SK-N-DZ (cell line): ENCODE data around the gene GARRE1. TPM values are rescaled to one million over a fixed set of nuclear protein-coding genes. Genes with fewer than 3 reads are reported as not detected.
A peak's percentile ranks its signal among the peaks of the same experiment; 100 is the strongest.
"Not testable (repeated sequence)": the region's sequence is repeated elsewhere in the genome, so short reads cannot be mapped to it uniquely, and the experiment has no call there.

Experiments used
- DNase-seq: peaks from one replicate; pipeline ENCODE4 v3.0.0-alpha.2; 2015; ENCODE audit warnings: low spot score
- polyA plus RNA-seq, 2 experiments: library from polyadenylated mRNA; depleted of rRNA; stranded (reverse); fragments of >200 nt; gene quantifications; 2 replicates each; pipeline ENCODE4 v1.2.3, GENCODE V29; 2014

The GARRE1 gene, protein sequence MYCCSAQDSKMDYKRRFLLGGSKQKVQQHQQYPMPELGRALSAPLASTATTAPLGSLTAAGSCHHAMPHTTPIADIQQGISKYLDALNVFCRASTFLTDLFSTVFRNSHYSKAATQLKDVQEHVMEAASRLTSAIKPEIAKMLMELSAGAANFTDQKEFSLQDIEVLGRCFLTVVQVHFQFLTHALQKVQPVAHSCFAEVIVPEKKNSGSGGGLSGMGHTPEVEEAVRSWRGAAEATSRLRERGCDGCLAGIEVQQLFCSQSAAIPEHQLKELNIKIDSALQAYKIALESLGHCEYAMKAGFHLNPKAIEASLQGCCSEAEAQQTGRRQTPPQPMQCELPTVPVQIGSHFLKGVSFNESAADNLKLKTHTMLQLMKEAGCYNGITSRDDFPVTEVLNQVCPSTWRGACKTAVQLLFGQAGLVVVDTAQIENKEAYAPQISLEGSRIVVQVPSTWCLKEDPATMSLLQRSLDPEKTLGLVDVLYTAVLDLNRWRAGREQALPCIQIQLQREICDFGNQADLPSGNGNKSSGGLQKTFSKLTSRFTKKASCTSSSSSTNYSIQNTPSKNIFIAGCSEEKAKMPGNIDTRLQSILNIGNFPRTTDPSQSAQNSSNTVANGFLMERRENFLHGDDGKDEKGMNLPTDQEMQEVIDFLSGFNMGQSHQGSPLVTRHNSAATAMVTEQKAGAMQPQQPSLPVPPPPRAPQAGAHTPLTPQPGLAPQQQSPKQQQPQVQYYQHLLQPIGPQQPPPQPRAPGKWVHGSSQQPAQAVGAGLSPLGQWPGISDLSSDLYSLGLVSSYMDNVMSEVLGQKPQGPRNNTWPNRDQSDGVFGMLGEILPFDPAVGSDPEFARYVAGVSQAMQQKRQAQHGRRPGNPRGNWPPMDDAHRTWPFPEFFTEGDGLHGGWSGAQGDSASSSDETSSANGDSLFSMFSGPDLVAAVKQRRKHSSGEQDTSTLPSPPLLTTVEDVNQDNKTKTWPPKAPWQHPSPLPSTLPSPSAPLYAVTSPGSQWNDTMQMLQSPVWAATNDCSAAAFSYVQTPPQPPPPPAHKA (N-terminal part only)
- 10.4 and 12.0 TPM in 2 replicates for polyA plus RNA-seq (2014; cell fraction: cytosol; rRNA removed)
- 6.5 and 8.6 TPM in 2 replicates for polyA plus RNA-seq (2014; cell fraction: nucleus; rRNA removed)

DNA sequence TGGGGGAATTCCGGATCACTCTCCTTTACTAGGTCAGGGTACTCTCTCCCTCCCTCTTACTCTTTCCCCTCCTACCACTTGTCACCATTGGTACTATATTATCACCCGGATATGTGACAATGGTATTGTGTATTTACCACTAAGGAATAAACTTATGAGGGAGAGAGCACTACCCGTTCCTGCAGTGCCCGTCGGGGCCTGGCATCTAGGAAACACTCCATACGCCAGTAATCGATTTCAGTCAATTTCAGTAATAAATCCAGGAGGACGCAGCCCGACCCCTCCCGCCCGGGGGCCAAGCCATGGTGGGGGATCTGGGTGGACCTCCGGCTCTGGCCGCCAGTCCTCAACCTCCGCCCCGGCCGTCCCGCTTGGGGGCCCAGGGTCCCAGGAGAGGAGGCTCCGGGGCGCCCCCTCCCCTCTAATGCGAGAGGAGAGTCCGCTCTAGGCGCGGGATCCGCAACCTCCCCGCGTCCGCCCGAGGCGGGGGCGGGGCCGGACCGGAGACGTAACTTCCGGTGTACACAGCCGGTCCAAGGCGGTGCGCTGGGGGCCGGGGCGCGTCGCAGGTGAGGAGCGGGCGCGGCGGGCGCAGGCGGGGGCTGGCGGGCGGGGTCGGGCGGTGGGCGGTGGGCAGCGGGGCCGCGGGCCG is at the start of gene GARRE1:
TSS of gene GARRE1 (plus strand) at position 509 of the 652 bp plus-strand sequence. CDS start 45,920 bp downstream, outside the sequence.
- peak; percentile 76 for DNase-seq

DNA sequence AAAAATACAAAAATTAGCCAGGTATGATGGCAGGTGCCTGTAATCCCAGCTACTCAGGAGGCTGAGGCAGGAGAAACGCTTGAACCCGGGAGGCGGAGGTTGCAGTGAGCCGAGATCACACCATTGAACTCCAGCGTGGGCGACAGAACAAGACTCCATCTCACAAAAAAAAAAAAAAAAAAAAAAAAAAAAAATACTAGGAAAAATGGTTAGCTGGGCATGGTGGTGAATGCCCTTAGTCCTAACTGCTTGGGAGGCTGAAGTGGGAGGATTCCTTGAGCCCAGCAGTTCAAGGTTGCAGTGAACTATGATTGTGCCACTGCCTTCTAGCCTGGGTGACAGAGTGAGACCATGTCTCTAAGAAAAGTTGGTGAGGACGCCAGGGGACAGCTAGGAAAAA is 49.0 kb upstream of the GARRE1 start:
- DNase-seq = not testable (repeated sequence)

GRCh38 chr19:34208291-34208884 is 46.0 kb upstream of the GARRE1 start:
- DNase-seq = no peak

GRCh38 chr19:34209726-34210125 is 44.6 kb upstream of the GARRE1 start:
- no peak for DNase-seq

DNA sequence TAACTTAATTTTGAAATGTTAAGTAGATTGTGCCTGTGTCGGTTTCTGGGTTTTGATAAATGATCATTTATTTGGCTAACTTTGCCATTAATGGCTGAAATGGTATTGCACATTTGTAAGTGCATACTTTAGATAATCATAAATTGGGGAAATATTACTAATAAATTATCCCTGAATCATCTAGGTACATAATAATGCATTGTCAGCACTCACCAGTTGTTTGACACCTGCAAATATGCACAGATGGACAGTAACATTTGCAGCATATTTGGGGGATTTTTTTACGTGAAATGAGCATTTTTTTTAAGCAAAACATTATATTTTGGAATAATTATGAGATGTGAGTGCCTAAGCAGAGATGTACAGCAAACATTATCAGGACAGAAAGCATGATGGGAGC is 41.1 kb upstream of the GARRE1 start:
- DNase-seq = no peak

GRCh38 chr19:34214040-34214439 is 40.3 kb upstream of the GARRE1 start:
- DNase-seq = no peak

DNA sequence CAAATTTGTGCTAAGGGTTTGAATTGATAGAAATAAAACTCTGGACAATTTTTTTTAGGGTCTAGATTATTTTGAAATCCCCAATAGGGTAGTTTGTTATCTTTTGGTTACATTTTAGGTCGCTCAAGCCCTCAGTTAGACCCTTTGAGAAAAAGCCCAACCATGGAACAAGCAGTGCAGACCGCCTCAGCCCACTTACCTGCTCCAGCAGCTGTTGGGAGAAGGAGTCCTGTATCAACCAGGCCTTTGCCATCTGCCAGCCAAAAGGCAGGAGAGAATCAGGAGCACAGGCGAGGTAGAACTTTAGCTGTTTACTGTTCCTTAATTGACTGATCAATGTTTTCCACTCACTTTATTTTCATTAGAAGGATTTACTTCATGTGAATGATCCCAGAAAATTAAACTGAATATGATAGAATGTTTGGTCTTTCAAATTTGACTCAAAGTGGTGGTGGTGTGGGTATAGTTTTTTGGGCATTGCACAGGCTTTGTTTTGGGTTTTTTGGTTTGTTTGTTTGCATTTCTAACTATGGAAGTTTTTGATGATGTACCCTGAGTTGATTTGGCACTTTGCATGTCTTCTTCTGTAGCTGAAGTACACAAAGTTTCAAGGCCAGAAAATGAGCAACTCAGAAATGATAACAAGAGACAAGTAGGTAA is 39.2 kb upstream of the GARRE1 start:
- no peak for DNase-seq

- DNase-seq = no peak
These were observed 38.7 kb upstream of the GARRE1 start for GRCh38 chr19:34215666-34216038.

DNA sequence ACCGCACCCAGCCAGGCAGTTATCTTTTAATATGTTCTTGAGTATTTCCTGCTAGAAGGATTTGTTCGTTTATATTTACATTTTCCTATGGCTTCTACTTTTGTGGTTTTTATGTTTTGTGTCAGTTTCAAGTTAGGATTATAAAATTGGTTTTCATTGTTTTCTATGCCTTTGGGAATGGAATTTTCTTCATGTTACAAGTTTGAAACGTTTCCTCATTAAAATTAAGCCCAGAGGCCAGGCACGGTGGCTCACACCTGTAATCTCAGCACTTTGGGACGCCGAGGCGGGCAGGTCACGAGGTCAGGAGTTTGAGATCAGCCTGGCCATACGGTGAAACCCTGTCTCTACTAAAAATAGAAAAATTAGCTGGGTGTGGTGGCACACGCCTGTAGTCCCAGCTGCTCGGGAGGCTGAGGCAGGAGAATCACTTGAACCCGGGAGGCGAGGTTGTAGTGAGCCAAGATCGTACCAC is 37.6 kb upstream of the GARRE1 start:
- not testable (repeated sequence) for DNase-seq

- no peak for DNase-seq
These were observed 36.2 kb upstream of the GARRE1 start for GRCh38 chr19:34217952-34218817.

DNA sequence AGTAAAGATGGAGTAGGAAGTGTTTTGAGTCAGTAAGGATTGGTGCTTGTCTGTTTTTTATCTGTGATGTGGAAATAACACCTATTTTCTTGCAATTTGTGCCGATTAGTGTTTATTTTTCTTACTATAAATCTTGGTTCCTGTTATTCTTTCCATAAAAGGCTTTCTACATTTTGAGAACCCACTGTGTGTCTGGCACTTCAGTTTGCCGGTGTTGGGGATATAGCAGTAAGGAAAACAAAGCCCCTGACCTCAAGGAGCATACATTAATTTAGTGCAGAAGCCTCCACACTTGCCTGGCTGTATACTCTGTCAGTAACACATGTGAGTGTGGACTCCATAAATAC is 35.6 kb upstream of the GARRE1 start:
- DNase-seq = no peak

- DNase-seq = peak; percentile 55
These were observed 33.8 kb upstream of the GARRE1 start for GRCh38 chr19:34220472-34221063.

DNA sequence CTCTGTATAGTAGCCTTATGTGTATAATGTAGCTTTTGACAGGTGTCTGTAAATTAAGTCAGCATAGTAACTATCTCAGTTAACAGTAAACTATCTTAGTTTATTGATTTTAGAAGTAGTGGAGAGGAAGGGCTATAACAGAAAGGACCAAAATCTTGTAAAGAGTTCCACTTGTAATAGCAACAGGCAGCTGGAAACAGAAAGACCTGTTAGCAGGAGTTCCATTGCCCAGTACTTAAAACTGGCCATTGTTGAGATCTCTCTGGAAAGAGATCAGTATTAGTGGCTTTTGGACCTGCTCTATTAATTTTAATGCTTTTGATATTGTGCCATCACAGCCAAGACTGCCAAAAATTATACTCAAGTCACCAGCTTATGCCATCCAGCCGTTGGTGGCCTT is 32.0 kb upstream of the GARRE1 start:
- no peak for DNase-seq

DNA sequence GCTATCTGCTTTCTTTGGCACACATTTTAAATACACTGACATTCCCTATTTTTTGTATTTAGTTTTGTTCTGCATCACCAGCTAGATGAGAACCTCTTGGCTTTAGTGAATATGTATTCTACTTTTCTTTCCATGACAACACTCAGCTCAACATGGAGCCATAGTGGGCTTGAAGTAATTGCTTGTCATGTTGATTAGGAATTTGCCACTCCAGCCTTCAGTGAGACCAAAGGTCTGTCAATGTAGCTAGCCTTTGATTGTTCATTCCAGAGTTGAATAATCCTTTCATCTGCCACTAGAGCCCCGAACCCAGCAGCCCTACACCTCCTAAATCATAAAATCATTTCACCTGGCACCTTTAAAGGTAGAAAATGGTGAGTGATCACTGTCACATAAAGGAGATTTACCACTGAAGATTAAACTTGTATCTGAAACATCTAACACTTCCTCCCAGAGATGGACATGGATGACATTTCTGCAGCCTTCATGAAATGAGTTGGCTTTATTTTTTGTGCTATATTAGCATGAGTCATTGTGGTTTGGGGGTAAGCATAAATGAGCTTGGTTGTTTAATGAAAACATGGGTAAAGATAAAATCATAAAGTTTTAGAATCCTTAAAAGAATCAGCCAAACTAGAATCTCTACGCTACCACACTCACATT is 29.2 kb upstream of the GARRE1 start:
- no peak for DNase-seq

GRCh38 chr19:34225659-34226015 is 28.7 kb upstream of the GARRE1 start:
- no peak for DNase-seq

DNA sequence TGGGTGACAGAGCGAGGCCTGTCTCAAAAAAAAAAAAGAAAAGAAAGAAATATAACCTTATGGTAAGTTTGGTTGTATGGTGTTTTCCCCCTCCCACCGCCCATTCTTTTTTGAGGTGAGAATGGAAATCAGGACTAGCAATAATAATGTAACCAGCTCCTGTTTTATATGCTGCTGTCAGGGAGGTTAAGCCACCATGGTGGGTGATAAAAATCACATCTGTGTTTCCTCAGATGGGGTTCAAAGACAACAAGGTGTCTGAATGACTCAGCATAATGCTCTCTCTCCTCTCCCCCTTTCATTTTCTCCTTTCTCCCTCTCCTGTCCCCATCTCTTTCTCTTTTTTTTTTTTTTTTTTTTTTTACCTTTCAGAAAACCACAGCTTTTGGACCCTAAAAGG is 28.3 kb upstream of the GARRE1 start:
- no peak for DNase-seq

- DNase-seq = no peak
These were observed 26.0 kb upstream of the GARRE1 start for GRCh38 chr19:34228347-34228746.

DNA sequence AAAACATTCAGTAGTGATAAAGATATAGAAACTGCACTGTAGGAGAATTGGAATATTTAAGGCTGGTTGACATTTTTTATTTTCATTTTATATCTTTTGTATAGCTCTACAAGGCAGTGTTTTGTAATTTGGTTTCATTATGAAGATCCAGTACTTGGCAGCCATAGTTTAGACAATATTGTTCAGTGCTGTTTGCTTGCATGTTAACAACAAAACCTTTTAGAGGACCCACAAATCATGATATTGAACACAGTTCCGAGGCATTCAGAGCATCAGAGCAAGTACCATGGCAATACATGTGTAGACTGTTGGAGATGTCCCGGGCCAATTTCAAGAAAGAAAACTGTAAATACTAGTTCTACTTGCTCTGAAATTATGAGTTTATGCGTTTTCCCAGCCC is 25.6 kb upstream of the GARRE1 start:
- no peak for DNase-seq

DNA sequence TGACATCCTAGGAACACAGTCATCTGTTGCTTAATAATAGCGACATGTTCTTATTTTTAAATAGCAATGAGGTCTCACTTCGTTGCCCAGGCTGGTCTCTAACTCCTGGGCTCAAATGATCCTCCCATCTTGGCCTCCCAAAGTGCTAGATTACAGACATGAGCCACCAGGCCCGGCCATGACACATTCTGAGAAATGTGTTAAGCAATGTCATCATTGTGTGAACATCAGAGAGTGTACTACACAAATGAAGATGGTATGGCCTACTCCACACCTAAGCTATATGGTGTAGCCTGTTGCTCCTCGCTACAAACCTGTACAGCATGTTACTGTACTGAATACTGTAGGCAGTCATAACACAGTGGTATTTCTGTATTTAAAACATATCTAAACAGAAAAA is 24.6 kb upstream of the GARRE1 start:
- no peak for DNase-seq
